Esophagus squamous epithelium (tissue), 4 donors: ENCODE data around the gene PIP5KL1.

ENCODE experiments used
- POLR2A ChIP-seq, 4 donors: fragments of 450-650 bp; IDR thresholded peaks; one replicate each; pipeline ENCODE4 v1.6.1; 2017; ENCODE audit warnings: antibody characterized with exemption in 4 of 4, mild to moderate bottlenecking in 4 of 4, moderate library complexity in 3 of 4
- TF ChIP-seq, protein P1 (sequence below), 6 experiments: fragments of 450-650 bp in 4 of 6; fragments of 200-600 bp in 2 of 6; sonication (generic) in 2 of 6; IDR thresholded peaks; one replicate each; pipeline ENCODE4 v1.5.1; 2016 to 2019; ENCODE audit warnings: antibody characterized with exemption in 6 of 6, mild to moderate bottlenecking in 4 of 6, moderate library complexity in 4 of 6

- TF ChIP-seq POLR2A (IDR thresholded peaks at IDR 0.05) = no peak
- TF ChIP-seq, protein P1, sequence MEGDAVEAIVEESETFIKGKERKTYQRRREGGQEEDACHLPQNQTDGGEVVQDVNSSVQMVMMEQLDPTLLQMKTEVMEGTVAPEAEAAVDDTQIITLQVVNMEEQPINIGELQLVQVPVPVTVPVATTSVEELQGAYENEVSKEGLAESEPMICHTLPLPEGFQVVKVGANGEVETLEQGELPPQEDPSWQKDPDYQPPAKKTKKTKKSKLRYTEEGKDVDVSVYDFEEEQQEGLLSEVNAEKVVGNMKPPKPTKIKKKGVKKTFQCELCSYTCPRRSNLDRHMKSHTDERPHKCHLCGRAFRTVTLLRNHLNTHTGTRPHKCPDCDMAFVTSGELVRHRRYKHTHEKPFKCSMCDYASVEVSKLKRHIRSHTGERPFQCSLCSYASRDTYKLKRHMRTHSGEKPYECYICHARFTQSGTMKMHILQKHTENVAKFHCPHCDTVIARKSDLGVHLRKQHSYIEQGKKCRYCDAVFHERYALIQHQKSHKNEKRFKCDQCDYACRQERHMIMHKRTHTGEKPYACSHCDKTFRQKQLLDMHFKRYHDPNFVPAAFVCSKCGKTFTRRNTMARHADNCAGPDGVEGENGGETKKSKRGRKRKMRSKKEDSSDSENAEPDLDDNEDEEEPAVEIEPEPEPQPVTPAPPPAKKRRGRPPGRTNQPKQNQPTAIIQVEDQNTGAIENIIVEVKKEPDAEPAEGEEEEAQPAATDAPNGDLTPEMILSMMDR (IDR thresholded peaks at IDR 0.05) = no peak
Measured at GRCh38 chr9:127940593-127940992, 10.0 kb upstream of the PIP5KL1 start.
